Dermis microvascular lymphatic vessel endothelial cell (primary cell): ENCODE results near the gene DLST. TPM values are rescaled to one million over a fixed set of nuclear protein-coding genes. Genes with fewer than 3 reads are reported as not detected.
"Not testable (repeated sequence)": the region's sequence is repeated elsewhere in the genome, so short reads cannot be mapped to it uniquely, and the experiment has no call there.

ENCODE experiments used
- DNase-seq, 2 donors: peaks; one replicate each; pipeline versions ENCODE4 v3.0.0 to v3.0.0-alpha.2; 2010; ENCODE audit warnings: low read depth in 2 of 2
- total RNA-seq: library from RNA; depleted of rRNA; stranded (reverse); fragments of >200 nt; gene quantifications from 2 replicates; pipeline ENCODE4 v1.2.1, GENCODE V29; 2014

The DLST gene
- total RNA-seq, 1 donor from 2014 or later = 41.5 TPM

- DNase-seq = no peak
Measured at GRCh38 chr14:74917178-74917543, 35.4 kb downstream of the DLST start.

GRCh38 chr14:74917646-74918081, 35.9 kb downstream of the DLST start:
- no peak for DNase-seq

- DNase-seq = no peak
Measured at GRCh38 chr14:74918380-74918779, 36.7 kb downstream of the DLST start.

- no peak for DNase-seq
Measured at GRCh38 chr14:74919421-74920165, 37.9 kb downstream of the DLST start.

GRCh38 chr14:74920281-74920680, 38.6 kb downstream of the DLST start:
- no peak for DNase-seq

- DNase-seq = no peak
Measured at GRCh38 chr14:74921053-74921620, 39.4 kb downstream of the DLST start.

- no peak for DNase-seq
Measured at GRCh38 chr14:74921987-74922751, 40.5 kb downstream of the DLST start.

GRCh38 chr14:74922752-74923401, 41.2 kb downstream of the DLST start, which contains the start of gene RPS6KL1:
RPS6KL1 (minus strand) TSS chr14:74923260; CDS start chr14:74921541, 1,719 bp downstream.
- DNase-seq = peak; percentile 66 to 89

- no peak for DNase-seq
Measured at GRCh38 chr14:74924061-74924460, 42.3 kb downstream of the DLST start.

GRCh38 chr14:74927225-74927624, 45.5 kb downstream of the DLST start:
- no peak for DNase-seq

- DNase-seq = no peak
Measured at GRCh38 chr14:74929242-74929641, 47.5 kb downstream of the DLST start.

GRCh38 chr14:74931744-74932143, 50.0 kb downstream of the DLST start:
- DNase-seq = not testable (repeated sequence)

GRCh38 chr14:74932401-74932901, 50.7 kb downstream of the DLST start:
- peak; percentile 76 to 96 for DNase-seq

- not testable (repeated sequence) for DNase-seq
Measured at GRCh38 chr14:74932936-74933335, 51.2 kb downstream of the DLST start.

- DNase-seq = peak; percentile 35 to 55
Measured at GRCh38 chr14:74934041-74934440, 52.3 kb downstream of the DLST start.

- DNase-seq = no peak
Measured at GRCh38 chr14:74934476-74935359, 53.0 kb downstream of the DLST start.

- peak in 1 of 2 donors; percentile 34 for DNase-seq
Measured at GRCh38 chr14:74935360-74935680, 53.6 kb downstream of the DLST start.

- DNase-seq = no peak
Measured at GRCh38 chr14:74936151-74936550, 54.4 kb downstream of the DLST start.

GRCh38 chr14:74936731-74937130, 55.0 kb downstream of the DLST start:
- DNase-seq = no peak

- DNase-seq = no peak
Measured at GRCh38 chr14:74937171-74937570, 55.5 kb downstream of the DLST start.
